Keratinocyte (primary cell): Measurements from ENCODE around the gene PITPNM3.

ENCODE experiments used
- CTCF ChIP-seq, 3 experiments: IDR thresholded peaks in 1 of 3; conservative IDR thresholded peaks in 1 of 3; optimal IDR thresholded peaks in 1 of 3; 2 replicates in 2 of 3; 3 replicates in 1 of 3; pipeline versions ENCODE3 to v1.5.1; 2011; ENCODE audit warnings: low read length in 3 of 3, mild to moderate bottlenecking in 3 of 3, moderate library complexity in 2 of 3, control low read depth in 1 of 3, inconsistent platforms in 1 of 3; ENCODE audit not compliant: insufficient read depth in 2 of 3; ENCODE audit errors: extremely low read depth in 1 of 3
- EZH2 ChIP-seq: IDR thresholded peaks from one replicate; pipeline ENCODE4 v1.6.1; 2012; ENCODE audit warnings: inconsistent platforms, mild to moderate bottlenecking, low read length, moderate library complexity

GRCh38 chr17:6494239-6494941, 62.0 kb downstream of the PITPNM3 start:
- TF ChIP-seq CTCF (optimal IDR thresholded peaks at IDR 0.05 in 1 of 3, IDR thresholded peaks at IDR 0.05 in 1 of 3, conservative IDR thresholded peaks at IDR 0.05 in 1 of 3; ENCODE audit: extremely low read depth in 1 of 3, insufficient read depth in 2 of 3, low read length in 3 of 3), result no peak
- no peak for TF ChIP-seq EZH2
